Breast epithelium (tissue), 3 donors: ENCODE data around the gene LIPC.

ENCODE experiments used
- CTCF ChIP-seq, 3 donors: fragments of 450-650 bp; IDR thresholded peaks; one replicate each; pipeline ENCODE4 v1.5.1; 2016 to 2017; ENCODE audit warnings: antibody characterized with exemption in 3 of 3, mild to moderate bottlenecking in 3 of 3, moderate library complexity in 3 of 3
- POLR2A ChIP-seq: fragments of 450-650 bp; IDR thresholded peaks from one replicate; pipeline ENCODE4 v1.6.1; 2016; ENCODE audit warnings: antibody characterized with exemption, mild to moderate bottlenecking, moderate library complexity

DNA sequence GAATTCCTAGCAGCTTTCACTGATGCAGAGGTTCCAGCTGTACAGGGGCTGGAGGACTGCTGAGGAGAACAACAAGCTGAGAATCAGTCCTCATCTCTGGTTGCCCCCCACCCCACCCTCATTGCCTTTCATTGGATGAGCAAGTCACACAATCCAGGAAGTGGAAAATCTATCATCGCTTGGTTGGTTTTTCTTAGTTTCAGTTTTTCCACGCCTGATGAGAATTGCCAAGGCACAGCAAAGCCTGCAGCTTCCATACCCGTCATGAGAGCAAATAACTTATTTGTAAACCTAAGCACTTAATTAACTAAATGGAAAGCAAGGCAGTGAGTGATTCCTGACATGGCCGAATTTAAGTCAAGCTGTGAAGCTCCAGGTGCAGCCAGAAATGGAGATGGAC lies 21.4 kb upstream of the LIPC start:
- TF ChIP-seq POLR2A, result no peak
- no peak for TF ChIP-seq CTCF (IDR thresholded peaks at IDR 0.05)
